ENCODE results near the gene RAB1B.

RAB1B gene

GRCh38 chr11:66323684-66324083 lies 55.2 kb downstream of the RAB1B start:
- no peak for DNase-seq (ENCODE audit: low spot score)

GRCh38 chr11:66324664-66325063 lies 56.2 kb downstream of the RAB1B start:
- DNase-seq (ENCODE audit: low spot score): peak; percentile 10

GRCh38 chr11:66325263-66325671 lies 56.8 kb downstream of the RAB1B start:
- DNase-seq (ENCODE audit: low spot score): no peak

GRCh38 chr11:66326261-66327111 lies 58.0 kb downstream of the RAB1B start:
- DNase-seq (ENCODE audit: low spot score): peak; percentile 40

Data from kidney tubule cell (primary cell).